Mesenchymal stem cell (in vitro differentiated cells and primary cell): ENCODE results near the gene MACROD2.

Experiments
- DNase-seq: peaks from one replicate; pipeline ENCODE4 v3.0.0-alpha.2; 2013
- H2AFZ ChIP-seq: one replicate; pipeline ENCODE4 v1.6.1; 2013; ENCODE audit warnings: low read depth, mild to moderate bottlenecking, control low read depth, inconsistent platforms, low read length, moderate library complexity
- H2AK5ac ChIP-seq: 2 replicates; pipeline ENCODE4 v1.6.1; 2013; ENCODE audit warnings: low read length, moderate library complexity, mild to moderate bottlenecking, inconsistent platforms; ENCODE audit not compliant: severe bottlenecking
- H2BK120ac ChIP-seq: one replicate; pipeline ENCODE4 v1.6.1; 2013; ENCODE audit warnings: low read depth, mild to moderate bottlenecking, inconsistent platforms, low read length, moderate library complexity
- H2BK12ac ChIP-seq, 2 experiments: one replicate each; pipeline ENCODE4 v1.6.1; 2013; ENCODE audit warnings: inconsistent platforms in 2 of 2, low read length in 2 of 2, mild to moderate bottlenecking in 2 of 2, moderate library complexity in 2 of 2, control low read depth in 1 of 2
- H2BK15ac ChIP-seq: one replicate; pipeline ENCODE4 v1.6.1; 2013; ENCODE audit warnings: mild to moderate bottlenecking, low read depth, inconsistent platforms; ENCODE audit not compliant: poor library complexity, severe bottlenecking
- H2BK5ac ChIP-seq: 2 replicates; pipeline ENCODE4 v1.6.1; 2013; ENCODE audit warnings: low read depth, mild to moderate bottlenecking, low read length, control low read depth, inconsistent platforms; ENCODE audit not compliant: poor library complexity, severe bottlenecking
- H3K14ac ChIP-seq, 2 experiments: one replicate each; pipeline ENCODE4 v1.6.1; 2013; ENCODE audit warnings: inconsistent platforms in 2 of 2, low read length in 2 of 2, control low read depth in 1 of 2, mild to moderate bottlenecking in 1 of 2, moderate library complexity in 1 of 2
- H3K18ac ChIP-seq, 2 experiments: one replicate each; pipeline ENCODE4 v1.6.1; 2013; ENCODE audit warnings: inconsistent platforms in 2 of 2, low read length in 2 of 2, control low read depth in 1 of 2, low read depth in 1 of 2, mild to moderate bottlenecking in 1 of 2
- H3K23ac ChIP-seq, 2 experiments: one replicate each; pipeline ENCODE4 v1.6.1; 2013; ENCODE audit warnings: inconsistent platforms in 2 of 2, low read length in 2 of 2, mild to moderate bottlenecking in 2 of 2, moderate library complexity in 2 of 2, control low read depth in 1 of 2
- H3K27ac ChIP-seq: 2 replicates; pipeline ENCODE4 v1.5.1; 2013; ENCODE audit warnings: mild to moderate bottlenecking, moderate library complexity, low read length, control low read depth, inconsistent platforms; ENCODE audit not compliant: poor library complexity, severe bottlenecking
- H3K27me3 ChIP-seq, 2 experiments: 2 replicates each; pipeline versions ENCODE4 v1.6.1 to v1.7.0; 2013; ENCODE audit warnings: low read length in 2 of 2, mild to moderate bottlenecking in 2 of 2, moderate library complexity in 2 of 2, control low read depth in 1 of 2, inconsistent platforms in 1 of 2; ENCODE audit not compliant: control insufficient read depth in 1 of 2, insufficient read depth in 1 of 2
- H3K36me3 ChIP-seq, 2 experiments: 2 replicates each; pipeline versions ENCODE4 v1.6.1 to v1.7.0; 2013; ENCODE audit warnings: low read length in 2 of 2, control low read depth in 1 of 2, inconsistent platforms in 1 of 2, low read depth in 1 of 2, mild to moderate bottlenecking in 1 of 2; ENCODE audit not compliant: insufficient read depth in 2 of 2, control insufficient read depth in 1 of 2
- H3K4ac ChIP-seq, 2 experiments: one replicate each; pipeline ENCODE4 v1.6.1; 2013; ENCODE audit warnings: inconsistent platforms in 2 of 2, low read length in 2 of 2, mild to moderate bottlenecking in 2 of 2, moderate library complexity in 2 of 2, control low read depth in 1 of 2, low read depth in 1 of 2
- H3K4me1 ChIP-seq: 2 replicates; pipeline ENCODE4 v1.6.1; 2013; ENCODE audit warnings: low read depth, low read length, control low read depth; ENCODE audit not compliant: control insufficient read depth, insufficient read depth
- H3K4me2 ChIP-seq: 2 replicates; pipeline ENCODE4 v1.6.1; 2013; ENCODE audit warnings: low read length, mild to moderate bottlenecking, inconsistent platforms; ENCODE audit not compliant: poor library complexity, severe bottlenecking
- H3K4me3 ChIP-seq, 2 experiments: 2 replicates each; pipeline versions ENCODE4 v1.5.1 to v1.7.0; 2013; ENCODE audit warnings: low read length in 2 of 2, mild to moderate bottlenecking in 2 of 2, control low read depth in 1 of 2, low read depth in 1 of 2; ENCODE audit not compliant: insufficient read depth in 1 of 2
- H3K79me1 ChIP-seq: replicated peaks from 2 replicates; pipeline ENCODE4 v1.6.1; 2013; ENCODE audit warnings: mild to moderate bottlenecking, control low read depth, low read length, inconsistent platforms; ENCODE audit not compliant: poor library complexity, severe bottlenecking
- H3K9ac ChIP-seq: 2 replicates; pipeline ENCODE4 v1.7.0; 2013; ENCODE audit warnings: mild to moderate bottlenecking, low read length, moderate library complexity
- H3K9me3 ChIP-seq: 2 replicates; pipeline ENCODE4 v1.7.0; 2013; ENCODE audit warnings: mild to moderate bottlenecking, low read length; ENCODE audit not compliant: control insufficient read depth
- H4K8ac ChIP-seq: one replicate; pipeline ENCODE4 v1.6.1; 2013; ENCODE audit warnings: inconsistent platforms, mild to moderate bottlenecking, low read length, moderate library complexity
- H4K91ac ChIP-seq: one replicate; pipeline ENCODE4 v1.6.1; 2013; ENCODE audit warnings: mild to moderate bottlenecking, low read length, inconsistent platforms
- WGBS: methylation state at CpG from one replicate; pipeline ENCODE4 v1.1.7; 2013; ENCODE audit warnings: mixed read lengths; 5-methylcytosine and 5-hydroxymethylcytosine counted together

The MACROD2 gene

GRCh38 chr20:14759979-14760378 is 764.7 kb downstream of the MACROD2 start:
- no peak for DNase-seq
- Histone ChIP-seq H4K91ac (no peak overlapping the region), H2AFZ (no peak overlapping the region), H3K27ac (no peak overlapping the region), H3K4me1 (no peaks in the 10 kb centered on the region), H3K4ac (no peak overlapping the region), H3K79me1 (no peaks in the 10 kb centered on the region), H2BK120ac (no peak overlapping the region), H2BK5ac (no peak overlapping the region), H3K36me3 (no peaks in the 10 kb centered on the region), H2AK5ac (no peak overlapping the region), H3K14ac (no peak overlapping the region), H3K4me2 (no peak overlapping the region), H3K23ac (no peak overlapping the region), H3K9ac (no peak overlapping the region), H3K4me3 (no peak overlapping the region), H2BK15ac (no peak overlapping the region), H4K8ac (no peak overlapping the region), H3K27me3 (no peaks in the 10 kb centered on the region), H2BK12ac (no peak overlapping the region), H3K18ac (no peak overlapping the region), H3K9me3 (no peaks in the 10 kb centered on the region)
- WGBS = 42% methylated on average over 2 of the region's 4 CpGs

GRCh38 chr20:14761903-14762302 is 766.6 kb downstream of the MACROD2 start:
- Histone ChIP-seq H2BK120ac (no peak overlapping the region), H3K14ac (no peak overlapping the region), H2BK15ac (no peak overlapping the region), H3K27me3 (no peaks in the 10 kb centered on the region), H3K4me2 (no peak overlapping the region), H3K4ac (no peak overlapping the region), H2AK5ac (no peak overlapping the region), H3K9me3 (no peaks in the 10 kb centered on the region), H3K4me3 (no peak overlapping the region), H4K8ac (no peak overlapping the region), H2AFZ (no peak overlapping the region), H3K36me3 (no peaks in the 10 kb centered on the region), H3K23ac (no peak overlapping the region), H4K91ac (no peak overlapping the region), H2BK12ac (no peak overlapping the region), H3K79me1 (no peaks in the 10 kb centered on the region), H3K18ac (no peak overlapping the region), H3K4me1 (no peaks in the 10 kb centered on the region), H3K27ac (no peak overlapping the region), H2BK5ac (no peak overlapping the region), H3K9ac (no peak overlapping the region)
- DNase-seq = no peak
- 76% methylated on average over 4 of the region's 5 CpGs for WGBS

DNA sequence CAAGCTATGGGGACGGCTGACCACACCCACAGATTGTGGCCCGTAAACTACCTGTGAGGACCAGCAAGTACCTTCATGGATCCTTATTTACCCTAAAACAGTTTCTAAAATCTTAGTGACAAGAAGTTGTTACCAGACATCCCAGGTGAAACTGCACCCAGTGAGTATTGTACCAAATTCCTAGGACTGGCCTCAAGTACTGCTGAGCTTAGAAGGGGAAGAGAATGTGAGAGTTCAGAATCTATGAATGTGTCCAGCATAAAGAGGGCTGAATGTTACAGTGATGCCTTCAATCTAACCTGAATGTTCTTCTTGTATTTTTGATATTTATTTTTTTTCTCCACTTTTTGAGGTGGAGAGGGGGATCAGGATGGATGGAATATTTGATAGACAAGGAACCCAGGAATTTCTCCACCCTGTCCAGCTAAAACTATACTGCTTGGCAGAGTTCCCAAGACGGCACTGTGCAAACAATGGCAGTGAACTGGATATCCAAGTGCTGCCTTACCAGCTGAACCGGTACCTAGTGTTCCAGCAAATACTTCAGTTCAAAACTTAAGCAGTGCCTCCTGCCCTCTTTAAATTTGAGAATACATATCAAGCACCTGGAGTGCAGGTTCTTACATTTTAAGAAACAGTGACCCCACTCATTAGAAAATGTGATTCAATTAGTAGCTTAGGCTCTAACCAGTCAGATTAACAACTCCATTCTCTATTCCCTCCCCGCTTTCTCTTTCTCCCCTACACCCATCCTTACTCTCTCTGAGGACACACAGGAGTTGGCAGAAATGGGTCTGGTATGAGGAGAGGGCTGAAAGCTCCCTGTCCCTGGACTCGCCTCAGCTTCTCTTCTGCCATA is 769.4 kb downstream of the MACROD2 start:
- H3K27me3 ChIP-seq = no peaks in the 10 kb centered on the region

GRCh38 chr20:14765370-14765701 is 770.0 kb downstream of the MACROD2 start:
- Histone ChIP-seq H3K4me3 (no peak overlapping the region), H2BK15ac (no peak overlapping the region), H3K23ac (no peak overlapping the region), H2BK12ac (no peak overlapping the region), H3K4ac (no peak overlapping the region), H3K27me3 (no peaks in the 10 kb centered on the region), H4K8ac (no peak overlapping the region), H4K91ac (no peak overlapping the region), H2AK5ac (no peak overlapping the region), H3K36me3 (no peaks in the 10 kb centered on the region), H3K79me1 (no peaks in the 10 kb centered on the region), H3K18ac (no peak overlapping the region), H3K14ac (no peak overlapping the region), H3K4me2 (no peak overlapping the region), H2AFZ (no peak overlapping the region), H2BK120ac (no peak overlapping the region), H3K4me1 (no peaks in the 10 kb centered on the region), H3K9me3 (no peaks in the 10 kb centered on the region), H2BK5ac (no peak overlapping the region), H3K27ac (no peak overlapping the region), H3K9ac (no peak overlapping the region)
- DNase-seq = no peak
- 89% methylated on average over 2 of the region's 3 CpGs for WGBS

More for the DNA sequence above, 769.4 kb downstream of the MACROD2 start:
- Histone ChIP-seq H4K91ac (no peak overlapping the region), H2AK5ac (no peak overlapping the region), H3K23ac (no peak overlapping the region), H3K36me3 (no peaks in the 10 kb centered on the region), H2BK5ac (no peak overlapping the region), H3K9me3 (no peaks in the 10 kb centered on the region), H4K8ac (no peak overlapping the region), H3K18ac (no peak overlapping the region), H3K14ac (no peak overlapping the region), H3K4me3 (no peak overlapping the region), H3K9ac (no peak overlapping the region), H3K4me1 (no peaks in the 10 kb centered on the region), H3K27ac (no peak overlapping the region), H2BK12ac (no peak overlapping the region), H2AFZ (no peak overlapping the region), H3K4me2 (no peak overlapping the region), H3K4ac (no peak overlapping the region), H2BK120ac (no peak overlapping the region), H2BK15ac (no peak overlapping the region), H3K79me1 (no peaks in the 10 kb centered on the region)
- 82% methylated on average over 6 of the region's 6 CpGs for WGBS
- DNase-seq = no peak
